Activated CD4-positive, alpha-beta T cell treated with anti-CD3 and anti-CD28 coated beads, Interleukin-2, amount 50 U/mL, for 1 hour (primary cell): ENCODE data around the gene CSPG4.
"Not testable (repeated sequence)": the region's sequence is repeated elsewhere in the genome, so short reads cannot be mapped to it uniquely, and the experiment has no call there.

Experiments used
- DNase-seq: peaks from one replicate; pipeline ENCODE4 v3.0.0-alpha.2; 2020

The CSPG4 gene

GRCh38 chr15:75704263-75704615, 8.4 kb downstream of the CSPG4 start:
- no peak for DNase-seq

DNA sequence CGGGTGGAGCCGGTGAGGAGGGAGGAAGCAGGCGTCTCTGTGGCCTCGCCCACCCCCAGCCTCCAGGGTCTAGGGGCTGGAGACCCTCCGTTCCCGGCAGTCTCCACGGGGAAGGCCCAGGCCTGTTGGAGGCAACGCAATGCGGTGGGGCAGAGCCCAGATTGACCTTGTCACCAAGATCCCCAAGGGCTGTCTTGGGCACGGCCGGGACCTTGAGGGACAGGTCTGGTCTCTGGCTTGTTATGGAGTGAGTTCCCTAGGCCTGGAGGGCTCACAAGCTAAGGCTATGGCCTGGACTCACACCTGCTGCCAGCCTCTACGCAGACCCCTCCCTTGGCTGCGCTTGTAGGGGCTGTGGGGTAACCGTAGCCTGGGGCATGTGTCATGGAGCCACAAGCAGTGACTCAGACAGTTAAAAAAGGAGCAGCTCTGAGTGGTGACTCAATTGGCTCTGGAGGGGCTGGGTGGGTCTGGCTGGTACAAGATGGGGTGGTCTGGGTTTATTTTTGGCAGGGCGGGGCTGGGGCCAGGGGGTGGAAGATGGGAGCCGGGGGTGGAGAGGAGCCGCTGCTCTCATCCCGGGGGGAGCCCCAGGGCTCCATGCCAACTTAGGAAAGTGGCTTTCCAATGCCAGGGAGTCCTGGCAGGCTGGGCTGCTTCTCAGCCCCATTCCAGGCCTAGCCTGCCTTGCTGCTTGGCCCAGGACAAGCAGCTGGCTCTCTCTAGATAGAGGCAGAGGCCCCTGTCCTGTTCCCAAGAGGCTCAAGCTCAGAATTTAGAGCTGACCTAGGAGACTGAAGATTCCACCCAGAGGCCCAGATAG, 9.0 kb downstream of the CSPG4 start:
- DNase-seq = not testable (repeated sequence)

GRCh38 chr15:75702436-75702835, 10.2 kb downstream of the CSPG4 start:
- DNase-seq = no peak

DNA sequence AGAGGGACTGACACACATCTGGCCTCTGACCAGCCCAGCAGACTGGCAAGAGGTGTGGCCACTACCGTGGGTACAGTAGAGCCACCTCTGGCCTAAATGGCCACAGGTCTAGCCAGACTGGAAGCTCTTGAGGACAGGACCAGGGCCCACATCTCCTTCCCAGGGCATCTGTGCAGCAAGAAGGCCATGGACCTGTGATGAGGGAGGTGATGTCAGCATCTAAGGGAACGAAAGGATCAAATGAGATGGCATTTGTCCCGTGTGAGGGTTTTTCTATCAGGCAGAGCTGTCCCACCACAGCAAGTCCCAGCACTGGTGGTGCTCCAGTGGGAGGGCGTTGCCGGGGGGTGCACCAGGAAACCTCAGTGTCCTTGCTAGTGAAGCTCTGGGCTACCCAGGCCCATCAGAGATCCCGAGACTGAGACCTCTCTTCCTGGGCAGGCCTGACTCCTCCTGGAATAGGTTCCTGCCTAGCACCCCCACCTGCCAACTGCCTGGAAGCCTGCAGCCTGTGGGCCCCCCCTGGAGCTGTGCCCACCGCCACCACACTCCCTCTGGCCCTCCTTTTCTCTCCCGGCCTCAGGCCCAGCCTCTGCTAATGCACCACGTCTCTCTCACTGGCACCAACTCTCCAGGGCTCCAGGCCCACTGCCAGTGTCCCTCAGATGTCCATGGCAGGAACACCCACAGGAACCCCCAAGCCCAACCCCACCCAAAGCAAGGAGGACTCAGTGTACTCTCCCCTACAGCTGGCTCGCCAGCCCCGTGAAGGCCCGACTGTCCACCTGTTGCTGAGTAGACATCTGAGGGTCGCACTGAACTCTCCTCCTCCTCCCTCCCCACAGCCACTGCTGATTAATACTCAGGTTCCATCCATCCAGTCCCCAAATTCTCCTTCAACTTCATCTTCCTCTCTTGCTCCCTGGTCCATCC, 11.3 kb downstream of the CSPG4 start:
- not testable (repeated sequence) for DNase-seq

DNA sequence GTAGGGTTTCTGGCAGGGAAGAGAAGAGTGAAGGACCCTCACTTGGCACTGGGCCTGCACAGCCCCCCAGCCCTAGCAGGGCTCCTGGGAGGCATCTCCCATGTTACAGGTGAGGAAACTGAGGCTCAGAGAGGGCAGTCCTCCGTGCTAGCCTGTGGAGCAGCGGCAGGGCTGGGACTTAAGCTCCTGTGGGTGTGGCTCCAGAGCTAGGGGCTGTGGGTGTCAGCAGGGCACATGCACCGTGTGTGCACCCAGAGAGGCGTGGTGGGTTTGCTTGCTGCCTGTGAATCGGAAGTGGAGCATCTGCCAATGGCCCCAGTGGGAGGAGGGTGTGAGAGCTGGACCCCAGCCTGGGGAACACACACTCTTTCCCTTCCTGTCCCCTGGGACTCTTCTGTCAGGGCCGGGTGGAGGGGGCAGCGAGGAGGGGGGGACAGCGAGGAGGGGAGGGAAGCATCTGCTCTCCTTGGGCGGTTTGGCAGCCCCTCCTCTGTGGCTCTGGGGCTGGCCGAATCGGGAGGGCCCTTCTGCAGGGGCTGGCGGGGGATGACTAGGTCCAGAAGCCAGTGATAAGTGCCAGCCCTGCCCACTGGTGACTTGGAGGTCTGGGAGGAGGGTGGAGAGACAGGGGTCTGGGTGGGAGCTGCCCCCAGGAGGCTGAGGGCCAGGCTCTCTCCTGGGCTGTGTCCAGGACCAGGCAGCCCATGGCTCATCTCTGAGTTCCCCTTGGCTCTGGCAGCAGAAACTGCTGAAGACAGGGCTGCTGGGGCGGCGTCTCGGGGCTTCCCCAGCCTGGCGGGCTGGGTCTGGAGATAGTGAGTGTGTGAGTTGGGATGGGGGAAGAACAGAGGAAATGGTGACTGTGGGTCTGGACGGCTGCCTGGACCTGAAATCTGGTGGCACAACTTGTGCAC, 12.4 kb downstream of the CSPG4 start:
- not testable (repeated sequence) for DNase-seq

DNA sequence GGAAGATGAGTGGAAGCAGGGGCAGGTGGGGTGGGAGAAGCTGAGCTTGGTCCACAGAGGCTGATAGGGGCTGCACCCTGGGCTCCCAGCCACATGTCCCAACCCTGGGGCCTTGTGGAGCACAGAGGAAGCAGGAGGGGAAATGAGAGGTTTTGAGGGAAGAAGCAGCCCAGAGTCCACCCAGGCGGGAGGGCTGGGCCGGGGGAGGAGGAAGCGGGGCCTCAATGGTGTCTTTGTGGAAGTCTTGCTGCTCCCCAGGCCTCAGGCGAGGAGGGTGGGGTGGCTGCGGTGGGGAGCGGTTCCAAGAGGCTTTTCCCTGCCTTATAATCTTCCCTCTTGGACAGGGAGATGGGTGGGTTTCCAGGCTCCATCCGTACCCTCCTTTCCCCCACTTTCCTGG, 13.1 kb downstream of the CSPG4 start:
- not testable (repeated sequence) for DNase-seq

DNA sequence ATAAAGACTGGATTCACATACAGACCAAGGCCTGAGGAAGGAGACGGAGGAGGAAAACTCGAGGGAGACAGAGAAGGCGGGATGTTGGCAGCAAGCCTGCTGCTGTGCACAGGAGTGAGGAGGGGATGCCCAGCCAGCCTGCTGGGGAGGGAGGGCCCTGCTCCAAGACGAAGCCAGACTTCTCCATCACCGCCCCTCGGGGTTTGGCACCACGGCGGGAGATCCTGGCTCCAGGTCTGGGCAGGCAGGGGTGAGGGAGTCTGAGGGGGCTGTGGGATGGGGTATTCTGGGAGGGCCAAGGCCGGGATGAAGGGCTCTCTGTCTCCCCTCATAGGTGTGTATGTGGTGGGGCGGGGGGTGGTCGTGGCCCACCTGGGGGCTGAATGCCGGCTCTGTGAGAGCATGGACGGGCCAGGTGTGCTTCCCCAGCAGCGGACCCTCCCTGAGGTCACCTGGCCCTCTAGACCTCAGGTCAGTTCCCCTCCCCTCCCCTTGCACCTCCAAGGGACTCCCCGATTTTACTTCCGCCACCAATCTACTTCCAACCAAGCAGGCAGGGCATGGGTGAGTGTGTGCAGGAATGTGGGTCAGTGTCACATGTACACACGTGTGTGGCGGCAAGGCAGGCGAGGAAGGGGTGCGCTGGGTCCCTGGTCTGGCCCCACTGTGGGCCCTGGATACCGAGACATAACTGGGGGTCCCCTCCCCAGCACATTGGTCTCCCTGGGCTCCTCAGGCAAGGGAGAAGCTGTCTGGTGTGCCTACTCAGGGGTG, 14.5 kb downstream of the CSPG4 start:
- DNase-seq = not testable (repeated sequence)

DNA sequence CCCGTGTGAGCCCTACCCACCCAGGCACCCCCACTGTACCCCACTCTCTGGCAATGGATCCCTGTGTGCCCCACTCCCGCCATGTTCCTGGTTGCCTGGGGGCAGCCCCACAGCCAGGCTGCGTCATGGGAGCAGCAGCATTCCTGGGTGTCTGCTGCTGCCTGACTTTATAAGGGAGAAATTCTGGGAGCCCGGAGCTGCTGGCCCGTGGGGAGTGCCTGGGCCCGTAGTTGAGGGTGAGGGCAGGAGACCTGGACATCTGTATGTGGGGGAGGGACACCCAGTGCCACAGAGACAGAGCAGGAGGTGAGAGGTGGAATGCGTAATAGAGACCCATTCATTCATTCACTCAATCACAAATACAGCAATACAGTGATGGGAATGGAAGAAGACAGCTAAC, 15.1 kb downstream of the CSPG4 start:
- DNase-seq = no peak

DNA sequence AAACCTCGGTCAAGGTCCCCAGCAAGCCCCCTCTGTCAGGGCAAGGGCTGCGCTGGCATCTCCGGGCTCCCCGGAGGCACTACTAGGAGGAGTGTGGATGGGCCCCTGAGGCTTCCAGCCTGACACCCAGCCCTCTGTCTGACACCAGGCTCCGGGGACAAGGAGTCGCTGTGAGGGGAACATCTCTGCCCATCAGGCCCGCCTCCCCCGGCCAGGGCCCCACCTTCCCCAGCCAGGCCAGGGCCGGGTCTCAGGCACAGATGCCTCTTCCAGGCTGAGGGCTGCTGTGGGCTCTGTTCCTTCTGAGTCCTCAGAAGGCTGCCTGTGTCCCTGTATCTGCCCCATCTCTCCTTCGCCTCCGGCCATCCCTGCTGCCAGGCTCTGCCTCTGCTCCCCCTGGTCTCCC, 15.8 kb downstream of the CSPG4 start:
- DNase-seq = no peak

DNA sequence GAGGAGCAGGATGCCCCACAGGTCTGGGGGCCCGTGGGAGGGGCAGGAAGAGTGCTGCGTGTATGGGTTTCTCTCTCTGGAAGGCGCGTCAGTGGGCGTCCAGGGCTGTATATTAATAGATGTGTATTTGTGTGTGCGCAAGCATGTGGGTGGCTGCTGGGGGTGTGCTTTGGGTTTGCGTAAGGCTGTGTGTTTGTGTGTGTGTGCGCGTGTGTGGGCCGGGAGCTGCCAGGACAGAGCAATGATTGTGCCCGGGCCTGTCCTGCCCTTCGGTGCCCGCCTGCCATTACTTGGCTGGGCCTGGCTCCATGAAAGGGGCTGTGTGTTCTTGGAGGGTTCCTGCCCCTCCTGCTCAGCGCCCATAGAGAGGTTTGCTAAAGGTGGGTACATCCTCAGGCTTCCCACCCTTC, 16.3 kb downstream of the CSPG4 start:
- no peak for DNase-seq

GRCh38 chr15:75695634-75696310, 16.9 kb downstream of the CSPG4 start:
- DNase-seq = no peak

- no peak for DNase-seq
These were observed 17.4 kb downstream of the CSPG4 start for GRCh38 chr15:75695220-75695619.

GRCh38 chr15:75694241-75695182, 18.1 kb downstream of the CSPG4 start:
- no peak for DNase-seq

DNA sequence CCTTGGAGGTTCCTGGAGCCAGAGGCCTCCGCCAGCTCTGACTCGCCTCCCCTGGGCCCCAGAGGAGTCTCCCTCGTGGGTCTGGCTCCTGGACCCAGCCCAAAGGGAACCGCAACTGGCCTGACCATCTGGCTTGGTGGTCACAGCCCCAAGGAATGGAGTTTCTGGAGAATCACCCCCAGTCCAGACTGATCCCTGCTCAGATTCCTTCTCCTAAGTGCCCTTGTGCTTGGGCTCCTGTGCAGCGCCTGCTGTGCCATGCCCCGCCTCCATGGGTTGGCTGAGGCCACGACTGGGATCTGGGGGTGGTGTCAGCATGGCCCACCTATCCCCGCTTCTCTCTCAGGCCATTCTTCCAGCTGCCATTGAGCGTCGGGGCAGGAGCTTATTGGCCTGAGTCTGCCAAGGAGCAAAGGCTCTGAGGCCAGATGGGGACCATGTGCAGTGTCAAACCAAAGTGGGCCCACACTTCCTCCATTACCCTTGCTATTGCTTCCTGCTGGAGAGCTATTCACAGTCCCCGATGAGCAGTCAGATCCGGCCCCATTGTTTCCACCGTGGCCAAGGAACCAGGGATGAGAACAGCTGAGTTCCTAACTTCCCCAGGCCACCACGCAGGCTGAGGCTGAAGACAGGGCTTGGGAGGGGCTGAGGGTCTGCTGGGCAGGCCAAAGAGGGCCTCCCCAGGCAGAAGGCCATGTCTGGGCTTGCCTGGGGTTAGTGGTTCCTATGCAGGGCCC, 19.0 kb downstream of the CSPG4 start:
- no peak for DNase-seq

GRCh38 chr15:75693028-75693427, 19.6 kb downstream of the CSPG4 start:
- DNase-seq = not testable (repeated sequence)

DNA sequence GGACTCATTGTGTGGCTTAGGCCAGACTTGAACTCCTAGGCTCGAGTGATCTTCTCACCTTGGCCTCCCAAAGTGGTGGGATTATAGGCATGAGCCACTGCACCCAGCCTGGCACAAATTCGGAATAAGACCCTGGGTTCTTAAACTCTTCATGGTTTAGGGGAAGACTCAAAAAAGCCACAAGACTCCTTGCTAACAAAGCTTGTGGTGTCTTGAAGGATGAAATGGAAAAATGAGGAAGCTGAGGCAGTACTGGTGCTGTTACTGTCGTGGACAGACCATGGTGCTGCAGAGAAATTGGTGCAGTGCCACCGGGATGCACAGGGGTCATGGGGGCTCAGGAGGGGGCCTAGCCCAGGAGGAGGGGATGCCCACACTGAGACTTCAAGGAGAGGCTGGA, 20.3 kb downstream of the CSPG4 start:
- DNase-seq = not testable (repeated sequence)

DNA sequence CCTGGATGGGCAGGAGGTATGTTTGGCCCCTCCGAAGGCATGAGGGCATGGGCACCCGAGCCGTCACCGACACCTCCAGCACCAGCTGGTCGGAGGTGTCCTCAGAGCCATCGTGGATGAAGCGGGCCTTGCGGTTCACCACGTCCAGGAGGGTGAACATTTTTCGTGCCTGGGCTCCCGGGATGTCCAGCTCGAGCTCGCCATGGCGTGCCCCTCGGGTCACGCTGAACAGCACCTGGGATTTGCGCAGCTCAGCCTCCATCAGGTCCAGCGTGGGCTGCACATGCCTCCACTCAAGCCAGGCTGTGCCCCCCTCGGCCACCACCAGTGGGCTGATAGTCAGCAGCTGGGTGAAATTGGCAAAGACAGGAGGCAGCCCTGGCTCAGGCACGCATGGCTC, 23.2 kb downstream of the CSPG4 start:
- not testable (repeated sequence) for DNase-seq

GRCh38 chr15:75688831-75689230, 23.8 kb downstream of the CSPG4 start:
- DNase-seq = no peak

DNA sequence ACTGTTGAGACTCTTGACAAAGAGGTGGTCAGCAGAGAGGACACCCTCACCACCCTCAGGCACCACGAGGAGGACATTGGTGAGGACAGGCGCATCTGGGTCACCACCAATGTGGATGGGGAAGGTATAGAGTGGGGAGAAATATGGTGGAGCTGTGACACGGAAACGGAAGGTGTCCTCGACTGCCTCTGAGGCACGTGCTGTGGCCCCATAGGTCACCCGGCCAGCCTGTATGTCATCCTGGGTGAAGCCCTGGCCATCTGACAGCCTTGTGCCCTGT, 24.4 kb downstream of the CSPG4 start:
- no peak for DNase-seq
